K562 (cell line): ENCODE measurements around the gene PYGO2. TPM values are rescaled to one million over a fixed set of nuclear protein-coding genes. Genes with fewer than 3 reads are reported as not detected.
A peak's percentile ranks its signal among the peaks of the same experiment; 100 is the strongest.

Experiments used
- ATAC-seq: fragments of 200-7000 bp; cut with Tn5 transposase; 3 replicates; pipeline ENCODE4 v1.9.1; 2020; ENCODE audit warnings: moderate library complexity
- BruUV-seq: library from RNA; stranded (reverse); fragments of 400-500 nt; replicated peaks from 2 replicates; lab custom pipeline; 2021; lab: Mats Ljungman, UMichigan
- CTCF ChIA-PET: fragments of 300-600 bp; formaldehyde crosslinking; extraction: SDS; loops from one replicate; lab custom pipeline; 2021; ENCODE audit warnings: low intra/inter-chr PET ratio; lab: Yijun Ruan, JAX
- POLR2A ChIA-PET: fragments of 300-600, 350-650 bp; sonication (Branson Sonifier 250); formaldehyde crosslinking; extraction: SDS; loops from one replicate; lab custom pipeline; 2021; ENCODE audit warnings: antibody characterized with exemption, inconsistent platforms; lab: Yijun Ruan, JAX
- DNase-seq, 4 experiments: peaks; one replicate each; pipeline versions ENCODE4 v3.0.0 to v3.0.0-alpha.2; 2011 to 2018; ENCODE audit warnings: low spot score in 3 of 4, mixed read lengths in 3 of 4; ENCODE audit errors: extremely low read depth in 1 of 4
- FAIRE-seq: peaks from 2 replicates; lab custom pipeline; 2011; peaks lifted over from hg19 to GRCh38; lab: Jason Lieb, UNC
- H2AFZ ChIP-seq: 2 replicates; pipeline ENCODE4 v1.6.0; 2011; ENCODE audit warnings: low read depth, low read length, control low read depth, inconsistent platforms
- H3K27ac ChIP-seq: fragments of 200-600 bp; 3 replicates; pipeline ENCODE4 v1.8.0; 2011; ENCODE audit warnings: low read depth, mild to moderate bottlenecking, control low read depth, inconsistent platforms, low read length, moderate library complexity, mixed read lengths; ENCODE audit errors: extremely low read depth
- H3K27me3 ChIP-seq, 2 experiments: fragments of 300-600 bp in 1 of 2; 2 replicates in 1 of 2; 3 replicates in 1 of 2; pipeline versions ENCODE4 v1.6.0 to v1.8.0; 2011; ENCODE audit warnings: inconsistent platforms in 2 of 2, low read length in 2 of 2, mild to moderate bottlenecking in 1 of 2, mixed read lengths in 1 of 2, moderate library complexity in 1 of 2; ENCODE audit not compliant: control insufficient read depth in 2 of 2, insufficient read depth in 2 of 2
- H3K36me3 ChIP-seq: fragments of 300-600 bp; 3 replicates; pipeline ENCODE4 v1.8.0; 2011; ENCODE audit warnings: mild to moderate bottlenecking, low read length, inconsistent platforms; ENCODE audit not compliant: control insufficient read depth, insufficient read depth
- H3K4me1 ChIP-seq, 2 experiments: fragments of 200-600 bp in 1 of 2; replicated peaks in 1 of 2; 2 replicates in 1 of 2; 3 replicates in 1 of 2; pipeline versions ENCODE4 v1.5.1 to v1.8.0; 2011; ENCODE audit warnings: inconsistent platforms in 2 of 2, low read length in 2 of 2, mild to moderate bottlenecking in 1 of 2, mixed read lengths in 1 of 2, moderate library complexity in 1 of 2; ENCODE audit not compliant: control insufficient read depth in 2 of 2, insufficient read depth in 2 of 2
- H3K4me2 ChIP-seq: 2 replicates; pipeline ENCODE4 v1.6.1; 2011; ENCODE audit warnings: low read length, control low read depth, inconsistent platforms, mixed read lengths; ENCODE audit not compliant: insufficient read depth
- H3K4me3 ChIP-seq: fragments of 200-600 bp; sonication (generic), shearing (Covaris generic); 2 replicates; pipeline ENCODE4 v1.5.1; 2016; ENCODE audit warnings: control low read depth, inconsistent platforms
- H3K79me2 ChIP-seq: fragments of 200-600 bp; 3 replicates; pipeline ENCODE4 v1.8.0; 2011; ENCODE audit warnings: low read length, inconsistent platforms; ENCODE audit not compliant: control insufficient read depth, insufficient read depth
- H3K9ac ChIP-seq, 2 experiments: 2 replicates each; pipeline versions ENCODE4 v1.6.0 to v1.6.1; 2011; ENCODE audit warnings: low read depth in 2 of 2, low read length in 2 of 2, control low read depth in 1 of 2, inconsistent platforms in 1 of 2, mild to moderate bottlenecking in 1 of 2, mixed read lengths in 1 of 2; ENCODE audit not compliant: insufficient read depth in 1 of 2
- H3K9me1 ChIP-seq: one replicate; pipeline ENCODE4 v1.6.0; 2011; ENCODE audit warnings: inconsistent platforms, mild to moderate bottlenecking, low read length, moderate library complexity; ENCODE audit not compliant: control insufficient read depth, insufficient read depth
- H3K9me3 ChIP-seq: replicated peaks from 2 replicates; pipeline ENCODE4 v1.5.1; 2011; ENCODE audit warnings: low read depth, low read length, inconsistent platforms; ENCODE audit not compliant: control insufficient read depth, insufficient read depth
- H4K20me1 ChIP-seq: replicated peaks from 2 replicates; pipeline ENCODE4 v1.6.1; 2011; ENCODE audit warnings: low read length, inconsistent platforms, mixed read lengths; ENCODE audit not compliant: control insufficient read depth, insufficient read depth
- HNRNPH1 ChIP-seq: fragments of 200-400 bp; formaldehyde crosslinking; optimal IDR thresholded peaks from 2 replicates; pipeline ENCODE3; 2017; ENCODE audit warnings: low read depth, mild to moderate bottlenecking, low read length, moderate library complexity
- IFI16 ChIP-seq: fragments of 250-450 bp; sonication (Bioruptor Pico); IDR thresholded peaks from 2 replicates; pipeline ENCODE4 v2.1.2; 2022; ENCODE audit warnings: mild to moderate bottlenecking, inconsistent platforms
- MYC ChIP-seq, 2 experiments: fragments of 250-450 bp in 1 of 2; sonication (Bioruptor Pico) in 1 of 2; IDR thresholded peaks; 2 replicates each; pipeline versions ENCODE4 v1.5.1 to v1.6.1; 2012 to 2021; ENCODE audit warnings: low read depth in 2 of 2, borderline replicate concordance in 1 of 2, improper control_type of control experiment in 1 of 2, low read length in 1 of 2, mild to moderate bottlenecking in 1 of 2, moderate library complexity in 1 of 2
- RFX1 ChIP-seq: fragments of 450-650 bp; IDR thresholded peaks from 2 replicates; pipeline ENCODE4 v1.6.1; 2016; ENCODE audit warnings: mild to moderate bottlenecking, moderate library complexity
- TARDBP ChIP-seq: fragments of 450-650 bp; IDR thresholded peaks from 2 replicates; pipeline ENCODE4 v1.6.1; 2016
- ZNF431 ChIP-seq: sonication (generic); formaldehyde crosslinking; IDR thresholded peaks from 2 replicates; pipeline ENCODE4 v1.8.0; 2022; ENCODE audit warnings: mild to moderate bottlenecking, missing genetic modification reagents
- WGBS: fragments of 100-300 bp; shearing (Covaris generic); methylation state at CpG from one replicate; pipeline ENCODE4 v1.1.6; 2016; ENCODE audit warnings: low coverage, mixed read lengths; ENCODE audit not compliant: insufficient coverage; ENCODE audit errors: missing lambda C conversion rate; 5-methylcytosine and 5-hydroxymethylcytosine counted together
- in situ Hi-C: fragments of 300-500 bp; cut with MboI; formaldehyde crosslinking; loops from 4 replicates; pipeline ENCODE4 v1.15.0; 2018; ENCODE audit warnings: inconsistent platforms, mixed read lengths
- intact Hi-C: fragments of 100-400 bp; cut with micrococcal nuclease; formaldehyde crosslinking; loops from 2 replicates; pipeline ENCODE4 v1.14.2; 2022
- polyA plus RNA-seq, 8 experiments: library from polyadenylated mRNA; depleted of rRNA in 4 of 8; stranded (reverse) in 5 of 8; unstranded in 3 of 8; fragments of >200 nt; fragmentation: Nextera tagmentation in 2 of 8; fragmentation: Illumina TruSeq in 1 of 8; extraction: Ambion mirVana in 2 of 8; extraction: Trizol in 1 of 8; gene quantifications; 2 replicates each; pipeline versions ENCODE4 v1.2.1 to v1.2.3, GENCODE V29; 2011 to 2014; ENCODE audit warnings: inconsistent platforms in 1 of 8, missing spikeins in 1 of 8
- total RNA-seq, 7 experiments: library from RNA; depleted of rRNA in 6 of 7; stranded (reverse); fragments of >200 nt in 6 of 7; fragmentation: Illumina TruSeq in 2 of 7; extraction: Trizol in 2 of 7; gene quantifications; 2 replicates each; pipeline versions ENCODE4 v1.2.1 to v1.2.3, GENCODE V29; 2011 to 2021; ENCODE audit warnings: low replicate concordance in 1 of 7
- TF ChIP-seq, protein P1 (sequence below): fragments of 450-650 bp; IDR thresholded peaks from 2 replicates; pipeline ENCODE4 v1.6.1; 2018; ENCODE audit not compliant: partially characterized antibody
- TF ChIP-seq, protein P2 (sequence below): fragments of 200-800 bp; sonication (Bioruptor generic); IDR thresholded peaks from 2 replicates; pipeline ENCODE4 v1.6.1; 2017; ENCODE audit warnings: missing genetic modification characterization, missing compliant biosample characterization
- TF ChIP-seq, protein P3 (sequence below): sonication (generic); formaldehyde crosslinking; IDR thresholded peaks from 2 replicates; pipeline ENCODE4 v1.8.0; 2022; ENCODE audit warnings: mild to moderate bottlenecking, missing genetic modification reagents, borderline replicate concordance

Gene PYGO2
- total and polyA plus RNA-seq, 9 of the 15 experiments (the other 6 are each of a cell fraction or from before 2014, with no cell fraction given): 8.3 to 36.2 (median 18.2) TPM

DNA sequence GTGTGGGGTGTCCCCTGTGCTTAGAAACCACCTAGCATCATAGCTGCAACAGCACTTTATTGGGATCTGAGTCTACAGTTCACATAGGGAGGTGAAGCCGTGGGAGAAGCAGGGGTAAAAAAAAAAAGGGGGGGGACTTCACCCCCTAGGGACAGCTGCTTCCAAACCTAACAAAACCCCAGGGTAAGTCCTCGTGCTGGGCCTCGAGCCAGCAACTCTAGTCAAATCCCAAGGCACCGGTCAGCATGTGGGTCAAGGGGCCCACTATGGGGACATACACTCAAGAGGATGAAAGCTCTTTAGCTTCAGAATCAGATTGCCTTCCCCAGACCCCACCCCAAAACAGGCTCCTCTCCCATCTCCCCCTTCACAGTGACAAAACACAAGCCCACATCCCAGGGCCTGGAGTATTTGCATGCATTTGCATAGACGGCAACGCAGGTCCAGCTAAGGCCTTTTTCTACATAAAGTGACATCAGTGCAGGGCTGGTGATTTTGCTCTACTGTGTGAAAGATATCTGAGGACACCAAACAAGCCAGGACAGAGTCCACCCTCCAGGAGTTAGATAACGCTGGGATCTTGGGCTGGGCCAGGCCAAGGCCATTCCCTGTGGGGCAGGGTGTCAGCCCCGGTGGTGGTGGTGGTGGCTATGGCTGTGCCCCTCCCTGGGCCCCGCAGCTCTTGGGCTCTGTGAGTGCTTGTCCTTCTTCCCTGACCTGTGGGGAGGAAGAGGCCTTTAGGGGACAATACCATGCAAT, 17.0 kb downstream of the PYGO2 start:
- WGBS: 32% methylated on average over 8 of the region's 9 CpGs
- Histone ChIP-seq H3K36me3 (no peaks in the 10 kb centered on the region), H3K4me3 (no peak overlapping the region), H3K9ac (peak overlapping the region in 1 of 2 experiments; percentile 81; a peak in 1 of 4 replicates), H4K20me1 (0 out of 2 replicates have a peak, but pooled peaks cover 3% of the 10 kb centered on the region), H3K4me1 (peaks cover 28 to 60% of the 10 kb centered on the region in 2 experiments; a peak in 4 of 5 replicates), H3K27me3 (no peaks in the 10 kb centered on the region), H3K9me1 (no peaks in the 10 kb centered on the region), H3K79me2 (no peaks in the 10 kb centered on the region), H3K27ac (peak overlapping the region; percentile 44; the same call in 1 of the 3 replicates), H3K9me3 (no peaks in the 10 kb centered on the region), H2AFZ (0 out of 2 replicates have a peak overlapping the region, but pooled peaks have one; percentile 34), H3K4me2 (no peak overlapping the region; the same call in 1 of the 2 replicates)
- BruUV-seq: no TSS peak
- TF ChIP-seq, protein P1, sequence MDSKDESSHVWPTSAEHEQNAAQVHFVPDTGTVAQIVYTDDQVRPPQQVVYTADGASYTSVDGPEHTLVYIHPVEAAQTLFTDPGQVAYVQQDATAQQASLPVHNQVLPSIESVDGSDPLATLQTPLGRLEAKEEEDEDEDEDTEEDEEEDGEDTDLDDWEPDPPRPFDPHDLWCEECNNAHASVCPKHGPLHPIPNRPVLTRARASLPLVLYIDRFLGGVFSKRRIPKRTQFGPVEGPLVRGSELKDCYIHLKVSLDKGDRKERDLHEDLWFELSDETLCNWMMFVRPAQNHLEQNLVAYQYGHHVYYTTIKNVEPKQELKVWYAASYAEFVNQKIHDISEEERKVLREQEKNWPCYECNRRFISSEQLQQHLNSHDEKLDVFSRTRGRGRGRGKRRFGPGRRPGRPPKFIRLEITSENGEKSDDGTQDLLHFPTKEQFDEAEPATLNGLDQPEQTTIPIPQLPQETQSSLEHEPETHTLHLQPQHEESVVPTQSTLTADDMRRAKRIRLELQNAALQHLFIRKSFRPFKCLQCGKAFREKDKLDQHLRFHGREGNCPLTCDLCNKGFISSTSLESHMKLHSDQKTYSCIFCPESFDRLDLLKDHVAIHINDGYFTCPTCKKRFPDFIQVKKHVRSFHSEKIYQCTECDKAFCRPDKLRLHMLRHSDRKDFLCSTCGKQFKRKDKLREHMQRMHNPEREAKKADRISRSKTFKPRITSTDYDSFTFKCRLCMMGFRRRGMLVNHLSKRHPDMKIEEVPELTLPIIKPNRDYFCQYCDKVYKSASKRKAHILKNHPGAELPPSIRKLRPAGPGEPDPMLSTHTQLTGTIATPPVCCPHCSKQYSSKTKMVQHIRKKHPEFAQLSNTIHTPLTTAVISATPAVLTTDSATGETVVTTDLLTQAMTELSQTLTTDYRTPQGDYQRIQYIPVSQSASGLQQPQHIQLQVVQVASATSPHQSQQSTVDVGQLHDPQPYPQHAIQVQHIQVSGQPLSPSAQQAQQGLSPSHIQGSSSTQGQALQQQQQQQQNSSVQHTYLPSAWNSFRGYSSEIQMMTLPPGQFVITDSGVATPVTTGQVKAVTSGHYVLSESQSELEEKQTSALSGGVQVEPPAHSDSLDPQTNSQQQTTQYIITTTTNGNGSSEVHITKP: peak; percentile 88
- TF ChIP-seq HNRNPH1 (no peak), RFX1 (no peak), TARDBP (no peak), IFI16 (CRISPR knock-in tag) (no peak), ZNF431 (CRISPR knock-in tag) (no peak), MYC (IDR thresholded peaks at IDR 0.05; ENCODE audit: low read depth, low read length) (no peak), MYC (CRISPR knock-in tag; IDR thresholded peaks at IDR 0.05; ENCODE audit: borderline replicate concordance, low read depth) (no peak)
- TF ChIP-seq, protein P2, sequence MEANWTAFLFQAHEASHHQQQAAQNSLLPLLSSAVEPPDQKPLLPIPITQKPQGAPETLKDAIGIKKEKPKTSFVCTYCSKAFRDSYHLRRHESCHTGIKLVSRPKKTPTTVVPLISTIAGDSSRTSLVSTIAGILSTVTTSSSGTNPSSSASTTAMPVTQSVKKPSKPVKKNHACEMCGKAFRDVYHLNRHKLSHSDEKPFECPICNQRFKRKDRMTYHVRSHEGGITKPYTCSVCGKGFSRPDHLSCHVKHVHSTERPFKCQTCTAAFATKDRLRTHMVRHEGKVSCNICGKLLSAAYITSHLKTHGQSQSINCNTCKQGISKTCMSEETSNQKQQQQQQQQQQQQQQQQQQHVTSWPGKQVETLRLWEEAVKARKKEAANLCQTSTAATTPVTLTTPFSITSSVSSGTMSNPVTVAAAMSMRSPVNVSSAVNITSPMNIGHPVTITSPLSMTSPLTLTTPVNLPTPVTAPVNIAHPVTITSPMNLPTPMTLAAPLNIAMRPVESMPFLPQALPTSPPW: 0 out of 2 replicates have a peak, but pooled peaks have one; percentile 23
- TF ChIP-seq, protein P3, sequence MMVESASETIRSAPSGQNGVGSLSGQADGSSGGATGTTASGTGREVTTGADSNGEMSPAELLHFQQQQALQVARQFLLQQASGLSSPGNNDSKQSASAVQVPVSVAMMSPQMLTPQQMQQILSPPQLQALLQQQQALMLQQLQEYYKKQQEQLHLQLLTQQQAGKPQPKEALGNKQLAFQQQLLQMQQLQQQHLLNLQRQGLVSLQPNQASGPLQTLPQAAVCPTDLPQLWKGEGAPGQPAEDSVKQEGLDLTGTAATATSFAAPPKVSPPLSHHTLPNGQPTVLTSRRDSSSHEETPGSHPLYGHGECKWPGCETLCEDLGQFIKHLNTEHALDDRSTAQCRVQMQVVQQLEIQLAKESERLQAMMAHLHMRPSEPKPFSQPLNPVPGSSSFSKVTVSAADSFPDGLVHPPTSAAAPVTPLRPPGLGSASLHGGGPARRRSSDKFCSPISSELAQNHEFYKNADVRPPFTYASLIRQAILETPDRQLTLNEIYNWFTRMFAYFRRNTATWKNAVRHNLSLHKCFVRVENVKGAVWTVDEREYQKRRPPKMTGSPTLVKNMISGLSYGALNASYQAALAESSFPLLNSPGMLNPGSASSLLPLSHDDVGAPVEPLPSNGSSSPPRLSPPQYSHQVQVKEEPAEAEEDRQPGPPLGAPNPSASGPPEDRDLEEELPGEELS (CRISPR knock-in tag): no peak
- in situ Hi-C loops (no loop called here), intact Hi-C loops (no loop called here)
- POLR2A ChIA-PET: interaction anchor here (0.6 to 1.5 kb wide), 3 partner anchors 7 to 408 kb away, joined by 3 to 7 read pairs (median 4); partner anchors contain the start of gene SHC1
- DNase-seq (peak in 1 of 4 experiments; percentile 39), FAIRE-seq (no peak), ATAC-seq (peak; percentile 44)
- CTCF ChIA-PET: interaction anchor here (0.6 to 1.4 kb wide), 5 partner anchors 38 to 411 kb away, joined by 3 to 4 read pairs (median 3); no protein-coding TSS in a partner anchor
